Measurements from ENCODE around the gene LYPLAL1.

LYPLAL1 gene

GRCh38 chr1:219175212-219175564 lies 1.5 kb downstream of the LYPLAL1 start:
- H4K5ac ChIP-seq (ENCODE audit: low read length): no peak overlapping the region
- no peak overlapping the region for H3K4me3 ChIP-seq (ENCODE audit: low read length)
- peaks cover 2% of the 10 kb centered on the region for H3K4me1 ChIP-seq (ENCODE audit: control insufficient read depth, low read depth, low read length)
- H3K79me2 ChIP-seq (ENCODE audit: control insufficient read depth, insufficient read depth, low read length): no peaks in the 10 kb centered on the region
- H2BK120ac ChIP-seq (ENCODE audit: low read depth, low read length): no peak overlapping the region
- no peak overlapping the region for H2BK5ac ChIP-seq (ENCODE audit: low read length)
- H3K18ac ChIP-seq (ENCODE audit: low read length): peak overlapping the region; percentile 2
- H2BK15ac ChIP-seq (replicated peaks; ENCODE audit: low read depth): no peak overlapping the region
- no peak overlapping the region for H3K4me2 ChIP-seq (ENCODE audit: low read length)
- H3K23ac ChIP-seq (ENCODE audit: low read length): no peak overlapping the region
- H3K56ac ChIP-seq (ENCODE audit: low read length): no peak overlapping the region
- no peak for DNase-seq
- H3K79me1 ChIP-seq (ENCODE audit: low read length): no peaks in the 10 kb centered on the region
- peak overlapping the region; percentile 77 for H3K27ac ChIP-seq (ENCODE audit: low read depth, low read length)
- no peak overlapping the region for H2AK5ac ChIP-seq (ENCODE audit: low read length)
- H4K8ac ChIP-seq (ENCODE audit: low read depth, low read length): no peak overlapping the region
- H3K4ac ChIP-seq (ENCODE audit: low read depth, low read length): no peak overlapping the region
- no peaks in the 10 kb centered on the region for H3K27me3 ChIP-seq (ENCODE audit: insufficient read depth, low read length, poor library complexity)
- H3K36me3 ChIP-seq (ENCODE audit: control insufficient read depth, insufficient read depth, low read length): no peaks in the 10 kb centered on the region
- WGBS (ENCODE audit: extremely low coverage, insufficient coverage, low lambda C conversion rate): 100% methylated on average over 3 of the region's 3 CpGs
- H3K9ac ChIP-seq (ENCODE audit: low read length): no peak overlapping the region

- Histone ChIP-seq H3K79me2 (ENCODE audit: control insufficient read depth, insufficient read depth, low read length) (no peaks in the 10 kb centered on the region), H3K4me2 (ENCODE audit: low read length) (no peak overlapping the region), H2BK120ac (ENCODE audit: low read depth, low read length) (no peak overlapping the region), H3K18ac (ENCODE audit: low read length) (no peak overlapping the region), H3K27me3 (ENCODE audit: insufficient read depth, low read length, poor library complexity) (no peaks in the 10 kb centered on the region), H4K5ac (ENCODE audit: low read length) (no peak overlapping the region), H3K4me1 (ENCODE audit: control insufficient read depth, low read depth, low read length) (peaks cover 2% of the 10 kb centered on the region), H3K36me3 (ENCODE audit: control insufficient read depth, insufficient read depth, low read length) (no peaks in the 10 kb centered on the region), H3K27ac (ENCODE audit: low read depth, low read length) (no peak overlapping the region), H3K4me3 (ENCODE audit: low read length) (no peak overlapping the region), H3K9ac (ENCODE audit: low read length) (no peak overlapping the region), H4K8ac (ENCODE audit: low read depth, low read length) (no peak overlapping the region), H2AK5ac (ENCODE audit: low read length) (no peak overlapping the region), H3K56ac (ENCODE audit: low read length) (no peak overlapping the region), H3K4ac (ENCODE audit: low read depth, low read length) (no peak overlapping the region), H3K23ac (ENCODE audit: low read length) (no peak overlapping the region), H2BK5ac (ENCODE audit: low read length) (no peak overlapping the region), H2BK15ac (replicated peaks; ENCODE audit: low read depth) (no peak overlapping the region), H3K79me1 (ENCODE audit: low read length) (no peaks in the 10 kb centered on the region)
- WGBS (ENCODE audit: extremely low coverage, insufficient coverage, low lambda C conversion rate): no CpG with 5 or more reads among the region's 4 CpGs
- no peak for DNase-seq
Observed at GRCh38 chr1:219176168-219176567, 2.5 kb downstream of the LYPLAL1 start.

- H3K79me2 ChIP-seq (ENCODE audit: control insufficient read depth, insufficient read depth, low read length): no peaks in the 10 kb centered on the region
- no CpG with 5 or more reads among the region's 3 CpGs for WGBS (ENCODE audit: extremely low coverage, insufficient coverage, low lambda C conversion rate)
Observed at GRCh38 chr1:219177363-219177762, 3.7 kb downstream of the LYPLAL1 start.

GRCh38 chr1:219177940-219178339 lies 4.3 kb downstream of the LYPLAL1 start:
- H3K36me3 ChIP-seq (ENCODE audit: control insufficient read depth, insufficient read depth, low read length): no peaks in the 10 kb centered on the region

More at GRCh38 chr1:219177363-219177762, 3.7 kb downstream of the LYPLAL1 start:
- H3K4ac ChIP-seq (ENCODE audit: low read depth, low read length): no peak overlapping the region
- H2BK5ac ChIP-seq (ENCODE audit: low read length): no peak overlapping the region
- H2AK5ac ChIP-seq (ENCODE audit: low read length): no peak overlapping the region
- H3K27me3 ChIP-seq (ENCODE audit: insufficient read depth, low read length, poor library complexity): no peaks in the 10 kb centered on the region
- H3K79me1 ChIP-seq (ENCODE audit: low read length): no peaks in the 10 kb centered on the region
- no peak overlapping the region for H4K8ac ChIP-seq (ENCODE audit: low read depth, low read length)
- no peak overlapping the region for H4K5ac ChIP-seq (ENCODE audit: low read length)
- DNase-seq: no peak
- H3K18ac ChIP-seq (ENCODE audit: low read length): no peak overlapping the region
- peaks cover 2% of the 10 kb centered on the region for H3K4me1 ChIP-seq (ENCODE audit: control insufficient read depth, low read depth, low read length)
- no peak overlapping the region for H3K4me2 ChIP-seq (ENCODE audit: low read length)
- no peak overlapping the region for H2BK120ac ChIP-seq (ENCODE audit: low read depth, low read length)
- H3K9ac ChIP-seq (ENCODE audit: low read length): no peak overlapping the region
- no peak overlapping the region for H2BK15ac ChIP-seq (replicated peaks; ENCODE audit: low read depth)
- H3K4me3 ChIP-seq (ENCODE audit: low read length): no peak overlapping the region
- H3K56ac ChIP-seq (ENCODE audit: low read length): no peak overlapping the region
- H3K36me3 ChIP-seq (ENCODE audit: control insufficient read depth, insufficient read depth, low read length): no peaks in the 10 kb centered on the region
- H3K23ac ChIP-seq (ENCODE audit: low read length): no peak overlapping the region
- H3K27ac ChIP-seq (ENCODE audit: low read depth, low read length): no peak overlapping the region

GRCh38 chr1:219179293-219179692 lies 5.6 kb downstream of the LYPLAL1 start:
- H4K8ac ChIP-seq (ENCODE audit: low read depth, low read length): no peak overlapping the region
- no peak overlapping the region for H2BK5ac ChIP-seq (ENCODE audit: low read length)
- no peak overlapping the region for H4K5ac ChIP-seq (ENCODE audit: low read length)
- no peak overlapping the region for H3K9ac ChIP-seq (ENCODE audit: low read length)
- no peak overlapping the region for H3K4me3 ChIP-seq (ENCODE audit: low read length)
- DNase-seq: no peak
- peaks cover 2% of the 10 kb centered on the region for H3K4me1 ChIP-seq (ENCODE audit: control insufficient read depth, low read depth, low read length)
- no peak overlapping the region for H2BK15ac ChIP-seq (replicated peaks; ENCODE audit: low read depth)
- H3K4ac ChIP-seq (ENCODE audit: low read depth, low read length): no peak overlapping the region
- no peak overlapping the region for H3K27ac ChIP-seq (ENCODE audit: low read depth, low read length)
- no peak overlapping the region for H3K56ac ChIP-seq (ENCODE audit: low read length)
- H3K27me3 ChIP-seq (ENCODE audit: insufficient read depth, low read length, poor library complexity): no peaks in the 10 kb centered on the region
- H2BK120ac ChIP-seq (ENCODE audit: low read depth, low read length): no peak overlapping the region
- H3K79me1 ChIP-seq (ENCODE audit: low read length): no peaks in the 10 kb centered on the region
- H3K23ac ChIP-seq (ENCODE audit: low read length): no peak overlapping the region
- no peak overlapping the region for H2AK5ac ChIP-seq (ENCODE audit: low read length)
- H3K79me2 ChIP-seq (ENCODE audit: control insufficient read depth, insufficient read depth, low read length): no peaks in the 10 kb centered on the region
- H3K36me3 ChIP-seq (ENCODE audit: control insufficient read depth, insufficient read depth, low read length): no peaks in the 10 kb centered on the region
- H3K4me2 ChIP-seq (ENCODE audit: low read length): no peak overlapping the region
- no peak overlapping the region for H3K18ac ChIP-seq (ENCODE audit: low read length)

More at GRCh38 chr1:219177940-219178339, 4.3 kb downstream of the LYPLAL1 start:
- Histone ChIP-seq H2AK5ac (ENCODE audit: low read length) (no peak overlapping the region), H3K79me1 (ENCODE audit: low read length) (no peaks in the 10 kb centered on the region), H4K5ac (ENCODE audit: low read length) (no peak overlapping the region), H3K9ac (ENCODE audit: low read length) (no peak overlapping the region), H3K56ac (ENCODE audit: low read length) (no peak overlapping the region), H4K8ac (ENCODE audit: low read depth, low read length) (no peak overlapping the region), H3K79me2 (ENCODE audit: control insufficient read depth, insufficient read depth, low read length) (no peaks in the 10 kb centered on the region), H3K4me2 (ENCODE audit: low read length) (no peak overlapping the region), H3K23ac (ENCODE audit: low read length) (no peak overlapping the region), H3K27ac (ENCODE audit: low read depth, low read length) (no peak overlapping the region), H3K27me3 (ENCODE audit: insufficient read depth, low read length, poor library complexity) (no peaks in the 10 kb centered on the region), H3K18ac (ENCODE audit: low read length) (no peak overlapping the region), H2BK120ac (ENCODE audit: low read depth, low read length) (no peak overlapping the region), H3K4me3 (ENCODE audit: low read length) (no peak overlapping the region), H3K4me1 (ENCODE audit: control insufficient read depth, low read depth, low read length) (peaks cover 2% of the 10 kb centered on the region), H2BK5ac (ENCODE audit: low read length) (no peak overlapping the region), H2BK15ac (replicated peaks; ENCODE audit: low read depth) (no peak overlapping the region), H3K4ac (ENCODE audit: low read depth, low read length) (no peak overlapping the region)
- WGBS (ENCODE audit: extremely low coverage, insufficient coverage, low lambda C conversion rate): no CpG with 5 or more reads among the region's 1 CpG
- no peak for DNase-seq

- Histone ChIP-seq H3K23ac (ENCODE audit: low read length) (no peak overlapping the region), H3K18ac (ENCODE audit: low read length) (no peak overlapping the region), H3K27me3 (ENCODE audit: insufficient read depth, low read length, poor library complexity) (no peaks in the 10 kb centered on the region), H3K56ac (ENCODE audit: low read length) (no peak overlapping the region), H3K4me1 (ENCODE audit: control insufficient read depth, low read depth, low read length) (no peaks in the 10 kb centered on the region), H3K4ac (ENCODE audit: low read depth, low read length) (no peak overlapping the region), H3K9ac (ENCODE audit: low read length) (no peak overlapping the region), H2BK15ac (replicated peaks; ENCODE audit: low read depth) (no peak overlapping the region), H4K8ac (ENCODE audit: low read depth, low read length) (no peak overlapping the region), H4K5ac (ENCODE audit: low read length) (no peak overlapping the region), H2BK120ac (ENCODE audit: low read depth, low read length) (no peak overlapping the region), H3K4me2 (ENCODE audit: low read length) (no peak overlapping the region), H3K79me2 (ENCODE audit: control insufficient read depth, insufficient read depth, low read length) (no peaks in the 10 kb centered on the region), H3K4me3 (ENCODE audit: low read length) (no peak overlapping the region), H3K79me1 (ENCODE audit: low read length) (no peaks in the 10 kb centered on the region), H3K27ac (ENCODE audit: low read depth, low read length) (no peak overlapping the region), H3K36me3 (ENCODE audit: control insufficient read depth, insufficient read depth, low read length) (no peaks in the 10 kb centered on the region), H2AK5ac (ENCODE audit: low read length) (no peak overlapping the region), H2BK5ac (ENCODE audit: low read length) (no peak overlapping the region)
- no CpG with 5 or more reads among the region's 1 CpG for WGBS (ENCODE audit: extremely low coverage, insufficient coverage, low lambda C conversion rate)
- DNase-seq: no peak
Observed at GRCh38 chr1:219184337-219184736, 10.7 kb downstream of the LYPLAL1 start.
